Activated CD4-positive, alpha-beta T cell treated with anti-CD3 and anti-CD28 coated beads, Interleukin-10, Interleukin-2, amounts not matched to agents 100 ng/mL and 50 ng/mL, durations not matched to agents 16 hours and 8 hours (primary cell): ENCODE data around the gene GOLPH3.
"Not testable (repeated sequence)": the region's sequence is repeated elsewhere in the genome, so short reads cannot be mapped to it uniquely, and the experiment has no call there.

Experiments
- DNase-seq: peaks from one replicate; pipeline ENCODE4 v3.0.0-alpha.2; 2020

Gene GOLPH3

GRCh38 chr5:32096891-32097595 lies 77.1 kb downstream of the GOLPH3 start:
- DNase-seq = no peak

GRCh38 chr5:32095261-32095671 lies 78.9 kb downstream of the GOLPH3 start:
- no peak for DNase-seq

GRCh38 chr5:32094691-32095090 lies 79.4 kb downstream of the GOLPH3 start:
- no peak for DNase-seq

- DNase-seq = peak; percentile 82
These were observed 80.9 kb downstream of the GOLPH3 start for GRCh38 chr5:32092938-32093812.

GRCh38 chr5:32090755-32091128 lies 83.4 kb downstream of the GOLPH3 start:
- no peak for DNase-seq

GRCh38 chr5:32090026-32090754 lies 83.9 kb downstream of the GOLPH3 start:
- DNase-seq = no peak

GRCh38 chr5:32089146-32090000 lies 84.7 kb downstream of the GOLPH3 start:
- DNase-seq = no peak

GRCh38 chr5:32088214-32088613 lies 85.9 kb downstream of the GOLPH3 start:
- DNase-seq = no peak

GRCh38 chr5:32087086-32088082 lies 86.7 kb downstream of the GOLPH3 start:
- no peak for DNase-seq

GRCh38 chr5:32083981-32084430 lies 90.1 kb downstream of the GOLPH3 start:
- no peak for DNase-seq

- no peak for DNase-seq
These were observed 91.4 kb downstream of the GOLPH3 start for GRCh38 chr5:32082701-32083100.

- DNase-seq = not testable (repeated sequence)
These were observed 93.6 kb downstream of the GOLPH3 start for GRCh38 chr5:32080565-32080964.

- not testable (repeated sequence) for DNase-seq
These were observed 95.3 kb downstream of the GOLPH3 start for GRCh38 chr5:32078855-32079254.

GRCh38 chr5:32076699-32077695 lies 97.1 kb downstream of the GOLPH3 start:
- DNase-seq = peak; percentile 45
